ENCODE data around the gene WASL. TPM values are rescaled to one million over a fixed set of nuclear protein-coding genes. Genes with fewer than 3 reads are reported as not detected.

WASL gene
- total RNA-seq, 1 experiment from 2014 or later = 39.3 TPM

GRCh38 chr7:123769371-123769770, 20.6 kb upstream of the WASL start:
- Histone ChIP-seq H4K91ac (ENCODE audit: insufficient read length, low read depth, low read length) (no peak overlapping the region), H2BK5ac (ENCODE audit: insufficient read length, low read length) (no peak overlapping the region), H3K23ac (ENCODE audit: insufficient read length, low read depth, low read length) (no peak overlapping the region), H4K5ac (ENCODE audit: insufficient read length, low read depth, low read length) (no peak overlapping the region), H4K20me1 (ENCODE audit: control insufficient read depth, insufficient read depth, insufficient read length) (no peaks in the 10 kb centered on the region), H3K4ac (ENCODE audit: low read depth, low read length) (no peak overlapping the region), H3K27ac (ENCODE audit: insufficient read length, low read depth, low read length) (no peak overlapping the region), H4K8ac (replicated peaks; ENCODE audit: insufficient read length, low read depth, low read length) (no peak overlapping the region), H3K14ac (ENCODE audit: insufficient read depth, low read length) (no peak overlapping the region), H3T11ph (ENCODE audit: low read length) (no peak overlapping the region), H3K9ac (ENCODE audit: extremely low read depth, insufficient read length, low read length) (no peak overlapping the region), H3K79me2 (ENCODE audit: insufficient read depth, low read length) (no peaks in the 10 kb centered on the region), H3K27me3 (ENCODE audit: insufficient read depth, low read length) (no peaks in the 10 kb centered on the region), H3K18ac (ENCODE audit: insufficient read length, low read depth, low read length) (no peak overlapping the region), H3K9me3 (ENCODE audit: control insufficient read depth, low read depth, low read length) (no peaks in the 10 kb centered on the region), H2BK120ac (ENCODE audit: low read depth, low read length, poor library complexity, severe bottlenecking) (no peak overlapping the region), H3K56ac (ENCODE audit: insufficient read length, low read depth, low read length) (no peak overlapping the region), H2BK15ac (ENCODE audit: low read depth, low read length) (no peak overlapping the region), H2AFZ (ENCODE audit: low read length) (no peak overlapping the region), H3K79me1 (ENCODE audit: insufficient read depth, low read depth, low read length, poor library complexity, severe bottlenecking) (no peaks in the 10 kb centered on the region), H3K4me2 (ENCODE audit: insufficient read depth, insufficient read length, low read length) (no peak overlapping the region), H2BK20ac (ENCODE audit: low read depth, low read length, poor library complexity, severe bottlenecking) (no peak overlapping the region), H2BK12ac (ENCODE audit: insufficient read length, low read depth, low read length) (no peak overlapping the region), H3K4me1 (ENCODE audit: insufficient read depth, low read length) (peaks cover under 1% of the 10 kb centered on the region; the same call in 1 of the 2 replicates), H2AK5ac (ENCODE audit: insufficient read length, low read length) (no peak overlapping the region), H3K23me2 (ENCODE audit: insufficient read length, low read depth, low read length, poor library complexity, severe bottlenecking) (no peaks in the 10 kb centered on the region)
- Mint-ChIP-seq H3K4me1 (peaks cover 10 to 24% of the 10 kb centered on the region in 2 experiments), H3K36me3 (ENCODE audit: insufficient read depth in 1 of 3, low read depth in 3 of 3) (no peaks in the 10 kb centered on the region), H3K4me3 (no peak overlapping the region), H3K9me3 (no peaks in the 10 kb centered on the region), H3K27me3 (ENCODE audit: low read depth) (no peaks in the 10 kb centered on the region), H3K27ac (peak overlapping the region in 1 of 3 experiments; percentile 3; a peak in 1 of 7 replicates)
- TF ChIP-seq, protein P1, sequence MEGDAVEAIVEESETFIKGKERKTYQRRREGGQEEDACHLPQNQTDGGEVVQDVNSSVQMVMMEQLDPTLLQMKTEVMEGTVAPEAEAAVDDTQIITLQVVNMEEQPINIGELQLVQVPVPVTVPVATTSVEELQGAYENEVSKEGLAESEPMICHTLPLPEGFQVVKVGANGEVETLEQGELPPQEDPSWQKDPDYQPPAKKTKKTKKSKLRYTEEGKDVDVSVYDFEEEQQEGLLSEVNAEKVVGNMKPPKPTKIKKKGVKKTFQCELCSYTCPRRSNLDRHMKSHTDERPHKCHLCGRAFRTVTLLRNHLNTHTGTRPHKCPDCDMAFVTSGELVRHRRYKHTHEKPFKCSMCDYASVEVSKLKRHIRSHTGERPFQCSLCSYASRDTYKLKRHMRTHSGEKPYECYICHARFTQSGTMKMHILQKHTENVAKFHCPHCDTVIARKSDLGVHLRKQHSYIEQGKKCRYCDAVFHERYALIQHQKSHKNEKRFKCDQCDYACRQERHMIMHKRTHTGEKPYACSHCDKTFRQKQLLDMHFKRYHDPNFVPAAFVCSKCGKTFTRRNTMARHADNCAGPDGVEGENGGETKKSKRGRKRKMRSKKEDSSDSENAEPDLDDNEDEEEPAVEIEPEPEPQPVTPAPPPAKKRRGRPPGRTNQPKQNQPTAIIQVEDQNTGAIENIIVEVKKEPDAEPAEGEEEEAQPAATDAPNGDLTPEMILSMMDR (conservative IDR thresholded peaks at IDR 0.05) = no peak
- WGBS (ENCODE audit: extremely low coverage, insufficient read length, low lambda C conversion rate) = no CpG with 5 or more reads among the region's 3 CpGs
- no peak for DNase-seq
